ENCODE data around the gene RUSF1. TPM values are rescaled to one million over a fixed set of nuclear protein-coding genes. Genes with fewer than 3 reads are reported as not detected.

RUSF1 gene
- total RNA-seq, 1 experiment from 2014 or later = 59.3 TPM

DNA sequence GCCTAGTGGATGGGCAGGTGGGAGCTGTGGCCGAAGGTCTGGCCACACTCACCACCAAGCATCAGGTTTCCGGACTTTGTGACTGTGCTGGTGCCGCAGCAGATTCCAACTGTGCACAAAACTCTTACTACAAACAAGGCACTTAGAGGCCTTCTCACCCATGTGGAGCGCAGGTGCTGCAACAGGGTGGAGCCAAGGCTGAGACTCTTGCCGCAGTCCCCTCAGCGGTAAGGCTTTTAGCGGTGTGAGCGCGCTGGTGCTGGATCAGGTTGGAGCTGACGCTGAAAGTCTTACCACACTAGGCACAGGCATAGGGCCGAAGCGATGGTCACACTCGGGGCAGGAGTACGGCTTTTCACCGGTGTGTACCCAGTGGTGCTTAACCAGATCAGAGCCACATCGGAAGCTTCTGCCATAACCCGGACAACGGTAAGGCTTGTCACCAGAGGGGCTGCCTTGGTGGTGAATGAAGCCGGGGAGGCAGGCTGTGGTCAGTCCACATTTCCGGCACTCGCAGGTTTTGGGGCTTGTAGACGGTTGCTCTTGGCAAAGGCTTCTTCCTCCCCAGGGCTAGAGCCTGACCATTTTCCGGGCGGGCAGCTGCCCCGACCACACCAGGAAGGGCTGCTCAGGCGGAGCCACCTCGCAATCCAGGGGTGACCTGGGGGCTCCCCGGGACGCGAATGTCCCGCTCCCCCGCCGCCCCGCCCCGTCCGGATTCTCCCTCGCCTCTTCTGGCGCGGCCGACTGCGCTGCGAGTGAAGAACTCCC, 49.9 kb downstream of the RUSF1 start:
- TF ChIP-seq CBX3 (IDR thresholded peaks at IDR 0.05; ENCODE audit: low read depth) = no peak
- no peak for TF ChIP-seq FOSL1 (IDR thresholded peaks at IDR 0.05; ENCODE audit: low read depth)
- TF ChIP-seq, protein P1, sequence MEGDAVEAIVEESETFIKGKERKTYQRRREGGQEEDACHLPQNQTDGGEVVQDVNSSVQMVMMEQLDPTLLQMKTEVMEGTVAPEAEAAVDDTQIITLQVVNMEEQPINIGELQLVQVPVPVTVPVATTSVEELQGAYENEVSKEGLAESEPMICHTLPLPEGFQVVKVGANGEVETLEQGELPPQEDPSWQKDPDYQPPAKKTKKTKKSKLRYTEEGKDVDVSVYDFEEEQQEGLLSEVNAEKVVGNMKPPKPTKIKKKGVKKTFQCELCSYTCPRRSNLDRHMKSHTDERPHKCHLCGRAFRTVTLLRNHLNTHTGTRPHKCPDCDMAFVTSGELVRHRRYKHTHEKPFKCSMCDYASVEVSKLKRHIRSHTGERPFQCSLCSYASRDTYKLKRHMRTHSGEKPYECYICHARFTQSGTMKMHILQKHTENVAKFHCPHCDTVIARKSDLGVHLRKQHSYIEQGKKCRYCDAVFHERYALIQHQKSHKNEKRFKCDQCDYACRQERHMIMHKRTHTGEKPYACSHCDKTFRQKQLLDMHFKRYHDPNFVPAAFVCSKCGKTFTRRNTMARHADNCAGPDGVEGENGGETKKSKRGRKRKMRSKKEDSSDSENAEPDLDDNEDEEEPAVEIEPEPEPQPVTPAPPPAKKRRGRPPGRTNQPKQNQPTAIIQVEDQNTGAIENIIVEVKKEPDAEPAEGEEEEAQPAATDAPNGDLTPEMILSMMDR (IDR thresholded peaks at IDR 0.05 in 2 of 3, conservative IDR thresholded peaks at IDR 0.05 in 1 of 3; ENCODE audit: borderline replicate concordance in 1 of 3, insufficient read depth in 1 of 3, low read depth in 2 of 3, low read length in 2 of 3) = 0 out of 6 replicates have a peak, but pooled peaks of 1 of the 3 experiments have one; percentile 6
- no peak for TF ChIP-seq TCF7L2 (IDR thresholded peaks at IDR 0.05; ENCODE audit: borderline replicate concordance, extremely low read depth, insufficient read depth, insufficient read length)
- Histone ChIP-seq H3K27ac (ENCODE audit: low read depth, low read length) (peak overlapping the region; percentile 97), H3K9me3 (ENCODE audit: control insufficient read depth in 1 of 2, insufficient read depth in 1 of 2, low read depth in 1 of 2, low read length in 2 of 2) (no peaks in the 10 kb centered on the region), H2AFZ (ENCODE audit: low read depth, low read length, poor library complexity, severe bottlenecking) (no peak overlapping the region), H3K36me3 (ENCODE audit: control insufficient read depth in 1 of 2, insufficient read depth in 2 of 2, low read length in 2 of 2) (no peaks in the 10 kb centered on the region), H4K20me1 (ENCODE audit: insufficient read depth) (no peaks in the 10 kb centered on the region), H3K9me2 (ENCODE audit: insufficient read depth) (no peaks in the 10 kb centered on the region), H3K27me3 (ENCODE audit: insufficient read depth, low read length) (no peaks in the 10 kb centered on the region), H3K79me2 (ENCODE audit: insufficient read depth, low read length) (peaks cover 36% of the 10 kb centered on the region), H3K4me1 (ENCODE audit: control insufficient read depth in 1 of 2, insufficient read depth in 2 of 2, low read length in 2 of 2) (peaks cover 10 to 53% of the 10 kb centered on the region in 2 experiments), H3K4me3 (replicated peaks in 1 of 2; ENCODE audit: low read depth in 1 of 2, low read length in 2 of 2) (peak overlapping the region; percentile 70 to 90), H3K4me2 (ENCODE audit: low read length) (peak overlapping the region; percentile 84), H3K9ac (ENCODE audit: low read length) (peak overlapping the region; percentile 86)
- BruUV-seq (replicated peaks) = no TSS peak
- intact Hi-C loops (cut with micrococcal nuclease) = loop anchor here (2.0 to 10.0 kb wide), 5 partner anchors 239 to 411 kb away; partner anchors contain the start of genes PRSS8, PYDC1, TRIM72 and ZNF646
- ChIA-PET POLR2A (interaction anchor here (1.3 kb wide), 1 partner anchor 278 kb away, joined by 4 read pairs; the partner anchor contains the start of gene FUS), RAD21 (ENCODE audit: low non-redundant PET in 1 of 2, low total read pairs in 2 of 2, uncharacterized antibody in 2 of 2, unreplicated experiment in 2 of 2) (no interaction called here), CTCF (interaction anchor here (1.4 to 3.4 kb wide), 4 partner anchors 10 to 410 kb away, joined by 3 to 32 read pairs (median 4); no protein-coding TSS in a partner anchor)
- ATAC-seq (no peak), DNase-seq (ENCODE audit: low read depth, low spot score) (no peak)

DNA sequence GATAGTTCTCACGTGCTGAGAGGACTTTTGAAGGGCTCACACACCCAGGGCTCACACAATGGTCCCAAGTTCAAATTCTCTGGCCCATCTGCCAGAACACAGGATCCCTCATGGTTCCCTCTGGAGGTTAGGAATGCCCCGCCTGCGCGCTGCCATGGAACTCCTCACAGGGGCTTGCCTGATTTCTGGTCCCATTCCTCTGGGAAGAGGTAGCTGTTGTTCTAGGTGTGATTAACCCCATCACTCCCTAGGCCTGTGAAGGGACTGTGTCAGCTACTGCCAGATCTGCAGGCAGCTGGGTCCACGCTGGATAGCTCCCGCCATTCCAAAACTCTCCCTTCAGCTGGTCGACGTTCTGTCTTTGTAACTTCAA, 51.2 kb downstream of the RUSF1 start:
- RAD21 ChIA-PET (ENCODE audit: low non-redundant PET in 1 of 2, low total read pairs in 2 of 2, uncharacterized antibody in 2 of 2, unreplicated experiment in 2 of 2) = no interaction called here
- POLR2A ChIA-PET = no interaction called here
- no peak for ATAC-seq
- Histone ChIP-seq H3K4me3 (replicated peaks in 1 of 2; ENCODE audit: low read depth in 1 of 2, low read length in 2 of 2) (no peak overlapping the region), H2AFZ (ENCODE audit: low read depth, low read length, poor library complexity, severe bottlenecking) (no peak overlapping the region), H3K4me1 (ENCODE audit: control insufficient read depth in 1 of 2, insufficient read depth in 2 of 2, low read length in 2 of 2) (peaks cover 23 to 66% of the 10 kb centered on the region in 2 experiments), H3K9me2 (ENCODE audit: insufficient read depth) (no peaks in the 10 kb centered on the region), H3K4me2 (ENCODE audit: low read length) (no peak overlapping the region), H3K79me2 (ENCODE audit: insufficient read depth, low read length) (peaks cover 36% of the 10 kb centered on the region), H3K27me3 (ENCODE audit: insufficient read depth, low read length) (no peaks in the 10 kb centered on the region), H3K9ac (ENCODE audit: low read length) (no peak overlapping the region), H4K20me1 (ENCODE audit: insufficient read depth) (no peaks in the 10 kb centered on the region), H3K36me3 (ENCODE audit: control insufficient read depth in 1 of 2, insufficient read depth in 2 of 2, low read length in 2 of 2) (no peaks in the 10 kb centered on the region), H3K9me3 (ENCODE audit: control insufficient read depth in 1 of 2, insufficient read depth in 1 of 2, low read depth in 1 of 2, low read length in 2 of 2) (no peaks in the 10 kb centered on the region), H3K27ac (ENCODE audit: low read depth, low read length) (no peak overlapping the region)
- TF ChIP-seq EZH2phosphoT487 (IDR thresholded peaks at IDR 0.05; ENCODE audit: borderline replicate concordance) (no peak), EZH2 (IDR thresholded peaks at IDR 0.05) (no peak), SRF (IDR thresholded peaks at IDR 0.05; ENCODE audit: low read depth) (no peak), CBX3 (IDR thresholded peaks at IDR 0.05; ENCODE audit: low read depth) (no peak), RAD21 (IDR thresholded peaks at IDR 0.05; ENCODE audit: low read depth) (no peak)
- no TSS peak for BruUV-seq (replicated peaks)
- intact Hi-C loops (cut with micrococcal nuclease) = loop anchor here (5.0 to 10.0 kb wide), 3 partner anchors 242 to 382 kb away; partner anchors contain the start of genes PRSS8, PYDC1, TRIM72 and ZNF646
- no peak for DNase-seq (ENCODE audit: low read depth, low spot score)
- CTCF ChIA-PET = interaction anchor here (1.4 to 6.0 kb wide), 2 partner anchors 12 to 13 kb away, joined by 3 to 36 read pairs; partner anchors contain the start of gene ZNF843

Measured in HCT116 (cell line).